GM18498 (cell line): ENCODE measurements around the gene ZSWIM6.

ENCODE experiments used
- ATAC-seq: cut with Tn5 transposase; IDR thresholded peaks from one replicate; pipeline ENCODE4 v1.9.1; 2021; ENCODE audit warnings: mild to moderate bottlenecking, moderate library complexity; ENCODE audit not compliant: unreplicated experiment

The ZSWIM6 gene

GRCh38 chr5:61586096-61587084, 254.3 kb downstream of the ZSWIM6 start:
- no peak for ATAC-seq

DNA sequence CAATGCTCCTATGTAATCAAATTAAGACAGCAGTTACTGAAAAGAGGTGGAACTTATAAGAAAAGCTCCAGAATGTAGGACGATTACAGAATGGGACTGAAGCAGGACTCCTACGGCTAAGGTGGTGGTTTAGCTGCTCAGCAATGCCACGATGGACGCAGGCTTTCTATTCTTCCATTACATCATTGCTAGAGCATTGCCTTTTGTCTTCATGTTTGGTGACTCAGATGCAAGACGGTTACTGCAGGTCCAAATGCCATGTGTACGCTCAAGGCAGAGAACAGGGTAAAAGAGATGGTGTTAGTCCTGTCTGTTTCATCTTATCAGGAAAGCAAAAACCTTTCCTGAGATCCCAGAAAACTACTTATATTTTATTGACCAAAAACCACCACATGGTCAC, 255.1 kb downstream of the ZSWIM6 start:
- ATAC-seq: no peak

DNA sequence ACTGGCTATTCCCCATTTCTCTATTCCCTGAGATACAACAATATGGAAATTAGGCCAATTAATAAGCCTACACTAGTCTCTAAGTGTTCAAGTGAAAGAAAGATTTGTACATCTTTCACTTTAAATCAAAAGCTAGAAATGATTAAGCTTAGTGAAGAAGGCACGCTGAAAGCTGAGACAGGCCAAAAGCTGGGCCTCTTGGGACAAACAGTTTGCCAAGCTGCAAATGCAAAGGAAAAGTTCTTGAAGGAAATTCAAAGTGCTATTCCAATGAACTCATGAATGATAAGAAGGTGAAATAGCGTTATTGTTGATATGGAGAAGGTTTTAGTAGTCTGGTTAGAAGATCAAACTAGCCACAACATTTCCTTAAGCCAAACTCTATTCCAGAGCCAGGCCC, 256.2 kb downstream of the ZSWIM6 start:
- no peak for ATAC-seq

DNA sequence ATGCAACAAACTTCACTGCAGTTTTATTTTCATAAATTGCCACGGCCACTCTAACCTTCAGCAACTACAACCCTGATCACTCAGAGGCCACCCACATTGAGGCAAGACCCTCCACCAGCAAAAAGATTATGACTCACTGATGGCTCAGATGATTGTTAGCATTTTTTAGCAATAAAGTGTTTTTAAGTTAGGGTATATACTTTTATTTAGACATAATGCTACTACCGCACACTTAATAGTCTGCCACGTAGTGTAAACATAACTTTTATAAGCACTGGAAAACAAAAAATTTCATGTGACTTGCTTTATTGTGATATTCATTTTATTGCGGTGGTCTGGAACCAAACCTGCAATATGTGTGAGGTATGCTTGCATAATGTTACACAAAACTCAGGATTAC, 257.9 kb downstream of the ZSWIM6 start:
- no peak for ATAC-seq

DNA sequence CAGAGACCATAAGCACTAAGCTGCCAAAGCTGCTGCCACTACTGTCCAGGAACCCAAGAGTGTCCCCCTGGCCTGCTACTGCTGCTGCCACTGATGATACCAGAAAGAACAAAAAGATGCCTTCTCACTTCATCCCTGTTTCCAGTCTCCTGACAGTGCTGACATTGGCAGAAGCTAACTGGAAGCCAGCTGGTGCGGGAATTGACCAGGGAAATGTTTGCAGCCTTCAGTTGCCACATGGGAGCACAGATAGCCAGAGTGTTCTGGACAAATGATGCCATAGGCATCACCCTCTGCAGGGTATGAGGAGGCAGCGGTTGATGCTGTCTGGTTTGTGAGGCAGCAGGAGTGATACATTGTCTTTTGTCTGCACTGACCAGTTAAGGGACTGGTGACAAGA, 258.4 kb downstream of the ZSWIM6 start:
- ATAC-seq: no peak

- no peak for ATAC-seq
These were observed 259.8 kb downstream of the ZSWIM6 start for GRCh38 chr5:61591859-61592258.

DNA sequence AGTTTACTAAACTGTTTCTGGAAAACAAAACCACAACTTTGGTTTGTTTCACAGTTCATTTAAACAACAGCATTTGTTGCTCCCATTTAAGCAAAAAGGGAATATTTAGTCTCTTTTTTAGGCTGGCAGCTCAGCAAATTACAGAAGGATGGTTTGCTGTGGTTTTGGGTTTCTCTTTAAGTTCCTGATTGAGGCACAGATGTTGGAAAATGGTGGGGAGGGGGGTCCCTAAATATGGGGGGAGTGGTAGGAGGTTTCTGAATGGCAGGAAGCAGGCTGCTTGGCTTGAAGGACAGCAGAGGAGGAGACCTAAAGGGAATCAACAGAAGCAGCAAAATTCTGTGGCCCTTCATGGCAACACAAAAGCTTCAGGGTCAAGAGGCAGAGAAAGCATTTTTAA, 263.4 kb downstream of the ZSWIM6 start:
- no peak for ATAC-seq
